ENCODE data around the gene KDM6B. TPM values are rescaled to one million over a fixed set of nuclear protein-coding genes. Genes with fewer than 3 reads are reported as not detected.

Gene KDM6B
- total RNA-seq, 2 donors from 2014 or later = 12.7 to 30.2 TPM

GRCh38 chr17:7856811-7857712 lies 23.0 kb downstream of the KDM6B start, which contains the start of gene NAA38:
NAA38 (minus strand) TSS chr17:7857559; CDS start chr17:7857463, 96 bp downstream.
- intact Hi-C loops (cut with DNase I) = no loop called here
- H3K36me3 ChIP-seq = peaks cover 0 to 10% of the 10 kb centered on the region in 2 donors
- DNase-seq (ENCODE audit: low spot score) = peak; percentile 97
- peak within 1 kb of the TSS; percentile 49 to 54 for H3K4me3 ChIP-seq
- peak within 1 kb of the TSS; percentile 80 to 92 for H3K27ac ChIP-seq
- TF ChIP-seq POLR2AphosphoS5 (IDR thresholded peaks at IDR 0.05) = peak; percentile 70
- peak; percentile 39 for TF ChIP-seq POLR2A (IDR thresholded peaks at IDR 0.05)
- TF ChIP-seq CTCF (IDR thresholded peaks at IDR 0.05) = peak; percentile 14 to 88 (median 68)
- H3K4me1 ChIP-seq (replicated peaks) = peaks cover 12% of the 10 kb centered on the region
- WGBS = 1% methylated on average over 58 of the region's 64 CpGs
- no peaks in the 10 kb centered on the region for H3K9me3 ChIP-seq
- H3K27me3 ChIP-seq (replicated peaks; ENCODE audit: insufficient read depth) = no peaks in the 10 kb centered on the region

- TF ChIP-seq POLR2A (IDR thresholded peaks at IDR 0.05) = no peak
- TF ChIP-seq CTCF (IDR thresholded peaks at IDR 0.05) = peak in 1 of 4 experiments; percentile 22
- peak; percentile 91 for TF ChIP-seq POLR2AphosphoS5 (IDR thresholded peaks at IDR 0.05)
- H3K36me3 ChIP-seq = peaks cover 0 to 8% of the 10 kb centered on the region in 2 donors
- H3K9me3 ChIP-seq = no peaks in the 10 kb centered on the region
- H3K4me3 ChIP-seq = peak within 1 kb of the TSS; percentile 49 to 54
- H3K4me1 ChIP-seq (replicated peaks) = peaks cover 12% of the 10 kb centered on the region
- no peaks in the 10 kb centered on the region for H3K27me3 ChIP-seq (replicated peaks; ENCODE audit: insufficient read depth)
- H3K27ac ChIP-seq = peak within 1 kb of the TSS; percentile 80 to 92
- intact Hi-C loops (cut with DNase I) = no loop called here
- WGBS = 3% methylated on average over 48 of the region's 48 CpGs
- DNase-seq (ENCODE audit: low spot score) = peak; percentile 93
These were observed 23.9 kb downstream of the KDM6B start, which contains the start of gene CYB5D1 for GRCh38 chr17:7857713-7858521. CYB5D1 (plus strand) TSS chr17:7858003; CDS start chr17:7858135, 132 bp downstream.

- Histone ChIP-seq H3K27me3 (replicated peaks; ENCODE audit: insufficient read depth) (no peaks in the 10 kb centered on the region), H3K4me3 (peak overlapping the region; percentile 49 to 54), H3K4me1 (replicated peaks) (peaks cover 16% of the 10 kb centered on the region), H3K27ac (peak overlapping the region; percentile 80 to 92), H3K9me3 (no peaks in the 10 kb centered on the region), H3K36me3 (peaks cover 0 to 3% of the 10 kb centered on the region in 2 donors)
- intact Hi-C loops (cut with DNase I) = no loop called here
- no peak for DNase-seq (ENCODE audit: low spot score)
- WGBS = 21% methylated on average over 20 of the region's 20 CpGs
- TF ChIP-seq CTCF (IDR thresholded peaks at IDR 0.05) (peak in 3 of 4 experiments; percentile 13 to 58 (median 54)), POLR2AphosphoS5 (IDR thresholded peaks at IDR 0.05) (no peak), POLR2A (IDR thresholded peaks at IDR 0.05) (no peak)
These were observed 24.4 kb downstream of the KDM6B start for GRCh38 chr17:7858522-7858810.

- DNase-seq (ENCODE audit: low spot score) = no peak
- no peaks in the 10 kb centered on the region for H3K9me3 ChIP-seq
- TF ChIP-seq CTCF (IDR thresholded peaks at IDR 0.05) (no peak), POLR2A (IDR thresholded peaks at IDR 0.05) (no peak), POLR2AphosphoS5 (IDR thresholded peaks at IDR 0.05) (no peak)
- intact Hi-C loops (cut with DNase I) = no loop called here
- H3K4me1 ChIP-seq (replicated peaks) = peaks cover 18% of the 10 kb centered on the region
- H3K36me3 ChIP-seq = no peaks in the 10 kb centered on the region
- no peak overlapping the region for H3K4me3 ChIP-seq
- H3K27me3 ChIP-seq (replicated peaks; ENCODE audit: insufficient read depth) = no peaks in the 10 kb centered on the region
- peak overlapping the region; percentile 80 to 92 for H3K27ac ChIP-seq
- WGBS = 72% methylated on average over 8 of the region's 8 CpGs
These were observed 25.0 kb downstream of the KDM6B start for GRCh38 chr17:7859028-7859427.
